ENCODE results near the gene CASZ1. TPM values are rescaled to one million over a fixed set of nuclear protein-coding genes. Genes with fewer than 3 reads are reported as not detected.

CASZ1 gene
- total RNA-seq, 1 experiment from 2014 or later: 3.9 TPM

GRCh38 chr1:10659218-10659617 lies 137.2 kb downstream of the CASZ1 start:
- no peaks in the 10 kb centered on the region for H3K9me3 Mint-ChIP-seq
- no peak overlapping the region for H2AFZ ChIP-seq (ENCODE audit: low read length)
- H3K36me3 Mint-ChIP-seq (ENCODE audit: insufficient read depth in 1 of 3, low read depth in 3 of 3): no peaks in the 10 kb centered on the region

More at GRCh38 chr1:10659218-10659617, 137.2 kb downstream of the CASZ1 start:
- Histone ChIP-seq H3K27me3 (ENCODE audit: insufficient read depth, low read length) (no peaks in the 10 kb centered on the region), H3K14ac (ENCODE audit: insufficient read depth, low read length) (no peak overlapping the region; the same call in 1 of the 2 replicates), H3K79me1 (ENCODE audit: insufficient read depth, low read depth, low read length, poor library complexity, severe bottlenecking) (no peaks in the 10 kb centered on the region), H4K91ac (ENCODE audit: insufficient read length, low read depth, low read length) (no peak overlapping the region), H3K79me2 (ENCODE audit: insufficient read depth, low read length) (no peaks in the 10 kb centered on the region), H2BK120ac (ENCODE audit: low read depth, low read length, poor library complexity, severe bottlenecking) (no peak overlapping the region), H3K23me2 (ENCODE audit: insufficient read length, low read depth, low read length, poor library complexity, severe bottlenecking) (no peaks in the 10 kb centered on the region), H2BK15ac (ENCODE audit: low read depth, low read length) (no peak overlapping the region), H2BK12ac (ENCODE audit: insufficient read length, low read depth, low read length) (no peak overlapping the region), H3T11ph (ENCODE audit: low read length) (no peak overlapping the region), H2BK5ac (ENCODE audit: insufficient read length, low read length) (no peak overlapping the region), H3K4ac (ENCODE audit: low read depth, low read length) (no peak overlapping the region), H3K18ac (ENCODE audit: insufficient read length, low read depth, low read length) (no peak overlapping the region), H3K56ac (ENCODE audit: insufficient read length, low read depth, low read length) (no peak overlapping the region), H3K4me1 (ENCODE audit: insufficient read depth, low read length) (no peaks in the 10 kb centered on the region), H4K8ac (replicated peaks; ENCODE audit: insufficient read length, low read depth, low read length) (no peak overlapping the region), H3K27ac (ENCODE audit: insufficient read length, low read depth, low read length) (no peak overlapping the region), H2BK20ac (ENCODE audit: low read depth, low read length, poor library complexity, severe bottlenecking) (no peak overlapping the region), H3K9ac (ENCODE audit: extremely low read depth, insufficient read length, low read length) (no peak overlapping the region), H3K9me3 (ENCODE audit: control insufficient read depth, low read depth, low read length) (no peaks in the 10 kb centered on the region), H4K5ac (ENCODE audit: insufficient read length, low read depth, low read length) (no peak overlapping the region), H3K23ac (ENCODE audit: insufficient read length, low read depth, low read length) (no peak overlapping the region), H3K4me2 (ENCODE audit: insufficient read depth, insufficient read length, low read length) (no peak overlapping the region), H2AK5ac (ENCODE audit: insufficient read length, low read length) (no peak overlapping the region), H4K20me1 (ENCODE audit: control insufficient read depth, insufficient read depth, insufficient read length) (no peaks in the 10 kb centered on the region)
- Mint-ChIP-seq H3K4me3 (no peak overlapping the region), H3K27ac (no peak overlapping the region), H3K27me3 (ENCODE audit: low read depth) (no peaks in the 10 kb centered on the region), H3K4me1 (peaks cover 6 to 14% of the 10 kb centered on the region in 2 experiments)
- no peak for DNase-seq
- no peak for TF ChIP-seq CTCF (conservative IDR thresholded peaks at IDR 0.05)
- WGBS (ENCODE audit: extremely low coverage, insufficient read length, low lambda C conversion rate): no CpG with 5 or more reads among the region's 18 CpGs

Data from H9 (cell line).